GM23248 (cell line): ENCODE measurements around the gene RNF135.

Source experiments
- EZH2 ChIP-seq: fragments of 200-600 bp; sonication (generic); IDR thresholded peaks from 2 replicates; pipeline ENCODE4 v1.6.1; 2018; ENCODE audit warnings: antibody characterized with exemption, mild to moderate bottlenecking; ENCODE audit not compliant: insufficient read depth, poor library complexity, severe bottlenecking
- EZH2phosphoT487 ChIP-seq: fragments of 200-600 bp; sonication (generic); IDR thresholded peaks from 2 replicates; pipeline ENCODE4 v1.6.1; 2018; ENCODE audit warnings: antibody characterized with exemption, moderate library complexity, mild to moderate bottlenecking, low read depth; ENCODE audit not compliant: insufficient read depth

DNA sequence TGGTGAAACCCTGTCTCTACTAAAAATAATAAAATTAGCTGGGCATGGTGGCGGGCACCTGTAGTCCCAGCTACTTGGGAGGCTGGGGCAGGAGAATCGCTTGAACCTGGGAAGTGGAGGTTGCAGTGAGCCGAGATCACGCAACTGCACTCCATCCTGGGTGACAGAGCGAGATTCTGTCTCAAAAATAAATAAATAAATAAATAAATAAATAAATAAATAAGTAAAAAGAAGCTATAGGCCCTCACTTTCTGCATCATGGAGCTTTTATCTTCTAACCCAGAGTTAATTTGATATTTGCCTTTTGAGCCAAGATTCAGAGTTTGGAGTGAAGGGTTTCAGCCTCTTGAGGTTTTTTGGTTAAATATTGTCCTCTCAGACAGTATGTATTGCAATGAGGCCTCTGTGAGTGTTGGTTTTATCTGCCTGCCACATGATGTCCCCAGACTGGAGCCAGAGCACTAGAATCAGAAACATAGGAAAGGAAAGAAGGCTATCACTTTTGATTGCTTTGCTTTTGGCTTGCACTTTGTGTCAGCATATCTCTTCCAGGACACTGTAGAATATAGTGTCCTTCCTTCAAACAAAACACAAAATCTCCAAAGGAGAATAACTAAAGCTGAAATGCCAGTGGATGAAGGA lies 32.5 kb downstream of the RNF135 start:
- no peak for TF ChIP-seq EZH2
- no peak for TF ChIP-seq EZH2phosphoT487
